Hepatocyte (in vitro differentiated cells): ENCODE measurements around the gene RNF13.

ENCODE experiments used
- EZH2 ChIP-seq: fragments of 200-600 bp; sonication (generic); IDR thresholded peaks from 2 replicates; pipeline ENCODE4 v1.6.1; 2016; ENCODE audit warnings: antibody characterized with exemption, mild to moderate bottlenecking, borderline replicate concordance
- TF ChIP-seq, protein P1 (sequence below): fragments of 200-600 bp; sonication (generic); IDR thresholded peaks from 2 replicates; pipeline ENCODE4 v1.5.1; 2016; ENCODE audit warnings: antibody characterized with exemption, mild to moderate bottlenecking; ENCODE audit not compliant: poor library complexity

GRCh38 chr3:149828390-149828789, 15.4 kb downstream of the RNF13 start:
- TF ChIP-seq EZH2, result no peak
- TF ChIP-seq, protein P1, sequence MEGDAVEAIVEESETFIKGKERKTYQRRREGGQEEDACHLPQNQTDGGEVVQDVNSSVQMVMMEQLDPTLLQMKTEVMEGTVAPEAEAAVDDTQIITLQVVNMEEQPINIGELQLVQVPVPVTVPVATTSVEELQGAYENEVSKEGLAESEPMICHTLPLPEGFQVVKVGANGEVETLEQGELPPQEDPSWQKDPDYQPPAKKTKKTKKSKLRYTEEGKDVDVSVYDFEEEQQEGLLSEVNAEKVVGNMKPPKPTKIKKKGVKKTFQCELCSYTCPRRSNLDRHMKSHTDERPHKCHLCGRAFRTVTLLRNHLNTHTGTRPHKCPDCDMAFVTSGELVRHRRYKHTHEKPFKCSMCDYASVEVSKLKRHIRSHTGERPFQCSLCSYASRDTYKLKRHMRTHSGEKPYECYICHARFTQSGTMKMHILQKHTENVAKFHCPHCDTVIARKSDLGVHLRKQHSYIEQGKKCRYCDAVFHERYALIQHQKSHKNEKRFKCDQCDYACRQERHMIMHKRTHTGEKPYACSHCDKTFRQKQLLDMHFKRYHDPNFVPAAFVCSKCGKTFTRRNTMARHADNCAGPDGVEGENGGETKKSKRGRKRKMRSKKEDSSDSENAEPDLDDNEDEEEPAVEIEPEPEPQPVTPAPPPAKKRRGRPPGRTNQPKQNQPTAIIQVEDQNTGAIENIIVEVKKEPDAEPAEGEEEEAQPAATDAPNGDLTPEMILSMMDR, result no peak
